ENCODE results near the gene LAD1. TPM values are rescaled to one million over a fixed set of nuclear protein-coding genes. Genes with fewer than 3 reads are reported as not detected.

The LAD1 gene
- total and polyA plus RNA-seq, 2 of the 4 experiments (the other 2 are of a cell fraction) = under 0.01 to 0.07 TPM

- Histone ChIP-seq H3K4me2 (ENCODE audit: low read depth, low read length) (no peak overlapping the region), H2BK15ac (ENCODE audit: low read depth, low read length) (no peak overlapping the region), H3K9me1 (ENCODE audit: insufficient read depth, low read length) (no peaks in the 10 kb centered on the region), H3K4me3 (ENCODE audit: insufficient read depth, low read depth, low read length) (no peak overlapping the region), H2AK9ac (replicated peaks; ENCODE audit: low read depth, low read length, poor library complexity) (no peak overlapping the region), H3K56ac (ENCODE audit: extremely low read depth, insufficient read depth, low read length) (no peak overlapping the region), H3K27me3 (ENCODE audit: control insufficient read depth, insufficient read depth, low read length) (peaks cover 61% of the 10 kb centered on the region), H3K27ac (ENCODE audit: insufficient read depth, low read length) (no peak overlapping the region), H4K20me1 (ENCODE audit: insufficient read depth, low read length) (no peaks in the 10 kb centered on the region), H4K5ac (ENCODE audit: low read depth, low read length) (no peak overlapping the region), H3K36me3 (ENCODE audit: control insufficient read depth, insufficient read depth, low read length) (no peaks in the 10 kb centered on the region), H3K9me3 (ENCODE audit: control insufficient read depth, insufficient read depth, low read length) (no peaks in the 10 kb centered on the region; the same call in 1 of the 2 replicates), H4K91ac (ENCODE audit: insufficient read depth, low read depth, low read length) (no peak overlapping the region), H3K4me1 (ENCODE audit: control insufficient read depth, insufficient read depth, low read length) (peaks cover 4% of the 10 kb centered on the region), H2BK120ac (ENCODE audit: low read depth, low read length) (no peak overlapping the region), H3K9ac (ENCODE audit: low read depth, low read length) (no peak overlapping the region), H3K23ac (ENCODE audit: low read depth, low read length) (no peak overlapping the region), H3K79me1 (ENCODE audit: low read depth in 1 of 2, low read length in 2 of 2) (no peaks in the 10 kb centered on the region), H2AFZ (replicated peaks; ENCODE audit: low read length, poor library complexity) (no peak overlapping the region), H3K18ac (ENCODE audit: low read depth, low read length) (no peak overlapping the region), H2BK5ac (ENCODE audit: low read depth, low read length, poor library complexity, severe bottlenecking) (no peak overlapping the region), H2BK20ac (ENCODE audit: low read depth, low read length) (no peak overlapping the region), H2AK5ac (ENCODE audit: low read depth, low read length) (no peak overlapping the region), H4K8ac (ENCODE audit: low read depth in 2 of 2, low read length in 2 of 2) (no peak overlapping the region), H3K4ac (ENCODE audit: low read depth, low read length) (no peak overlapping the region), H3K14ac (replicated peaks; ENCODE audit: low read depth, low read length) (no peak overlapping the region)
- BruUV-seq (replicated peaks) = no TSS peak
- DNase-seq (no peak), ATAC-seq (ENCODE audit: low read depth) (no peak)
- in situ Hi-C loops (cut with MboI; ENCODE audit: low sequenced_read_pairs) = no loop called here
- no CpG with 5 or more reads among the region's 10 CpGs for WGBS, 2 experiments (ENCODE audit: extremely low coverage in 2 of 2, insufficient read length in 1 of 2)
- dilution Hi-C loops (cut with HindIII; ENCODE audit: low sequenced_read_pairs, unreplicated experiment) = no loop called here
- no peak for TF ChIP-seq BHLHE40 (IDR thresholded peaks at IDR 0.05; ENCODE audit: low read depth, low read length)
- no peak for TF ChIP-seq RAD21 (IDR thresholded peaks at IDR 0.05; ENCODE audit: low read length)
- no peak for TF ChIP-seq MAFK (IDR thresholded peaks at IDR 0.05; ENCODE audit: low read depth, low read length)
- no peak for TF ChIP-seq RCOR1 (IDR thresholded peaks at IDR 0.05; ENCODE audit: insufficient replicate concordance, low read length)
- no peak for TF ChIP-seq CTCF (conservative IDR thresholded peaks at IDR 0.05; ENCODE audit: low read depth, low read length)
- TF ChIP-seq SMC3 (IDR thresholded peaks at IDR 0.05; ENCODE audit: low read depth, low read length) = no peak
- TF ChIP-seq FOS (IDR thresholded peaks at IDR 0.05; ENCODE audit: low read depth, low read length) = no peak
- no peak for TF ChIP-seq MXI1 (IDR thresholded peaks at IDR 0.05; ENCODE audit: borderline replicate concordance, low read depth, low read length)
- TF ChIP-seq RFX5 (IDR thresholded peaks at IDR 0.05; ENCODE audit: low read depth, low read length) = no peak
- intact Hi-C loops (cut with micrococcal nuclease) = no loop called here
- ChIA-PET CTCF (no interaction called here), POLR2A (ENCODE audit: unreplicated experiment) (no interaction called here)
Observed at GRCh38 chr1:201332616-201333335, 66.3 kb downstream of the LAD1 start.
